Retinal pigment epithelial cell (primary cell): ENCODE data around the gene RBM18.

Experiments used
- DNase-seq: peaks from one replicate; pipeline ENCODE4 v3.0.0-alpha.2; 2010; ENCODE audit warnings: low read depth
- H3K4me3 ChIP-seq: 2 replicates; pipeline ENCODE4 v1.5.1; 2011; ENCODE audit warnings: mild to moderate bottlenecking, low read length, control low read depth, moderate library complexity
- CTCF ChIP-seq: conservative IDR thresholded peaks from 2 replicates; pipeline ENCODE4 v1.5.1; 2011; ENCODE audit warnings: low read depth, low read length, control low read depth, inconsistent platforms

The RBM18 gene

GRCh38 chr9:122190597-122191381, 73.9 kb downstream of the RBM18 start:
- no peak for TF ChIP-seq CTCF
- no peak overlapping the region for H3K4me3 ChIP-seq

GRCh38 chr9:122188369-122188768, 76.3 kb downstream of the RBM18 start:
- no peak for DNase-seq
- TF ChIP-seq CTCF: no peak
- no peak overlapping the region for H3K4me3 ChIP-seq

More at GRCh38 chr9:122190597-122191381, 73.9 kb downstream of the RBM18 start:
- DNase-seq: no peak
